Hepatocyte (in vitro differentiated cells): Measurements from ENCODE around the gene VPS4A. TPM values are rescaled to one million over a fixed set of nuclear protein-coding genes. Genes with fewer than 3 reads are reported as not detected.

ENCODE experiments used
- DNase-seq: peaks from one replicate; pipeline ENCODE4 v3.0.0-alpha.2; 2016; ENCODE audit warnings: low spot score
- H2AFZ ChIP-seq: fragments of 200-600 bp; sonication (generic); 2 replicates; pipeline ENCODE4 v1.6.0; 2016; ENCODE audit warnings: antibody characterized with exemption, mild to moderate bottlenecking
- H3K27ac ChIP-seq: fragments of 200-600 bp; sonication (generic); 2 replicates; pipeline ENCODE4 v1.5.1; 2016; ENCODE audit warnings: mild to moderate bottlenecking
- H3K27me3 ChIP-seq: fragments of 200-600 bp; sonication (generic); 2 replicates; pipeline ENCODE4 v1.6.1; 2016
- H3K36me3 ChIP-seq: fragments of 200-600 bp; sonication (generic); replicated peaks from 2 replicates; pipeline ENCODE4 v1.5.1; 2016; ENCODE audit warnings: low read depth; ENCODE audit not compliant: insufficient read depth
- H3K4me1 ChIP-seq: fragments of 200-600 bp; sonication (generic); 2 replicates; pipeline ENCODE4 v1.5.1; 2016; ENCODE audit warnings: mild to moderate bottlenecking, moderate library complexity; ENCODE audit not compliant: insufficient read depth
- H3K4me2 ChIP-seq: fragments of 200-600 bp; sonication (generic); 2 replicates; pipeline ENCODE4 v1.6.0; 2016
- H3K4me3 ChIP-seq: fragments of 200-600 bp; sonication (generic); 2 replicates; pipeline ENCODE4 v1.5.1; 2016; ENCODE audit warnings: mild to moderate bottlenecking
- H3K79me2 ChIP-seq: fragments of 200-600 bp; sonication (generic); 2 replicates; pipeline ENCODE4 v1.6.0; 2017; ENCODE audit warnings: mild to moderate bottlenecking
- H3K9me2 ChIP-seq: fragments of 200-600 bp; sonication (generic); replicated peaks from 2 replicates; pipeline ENCODE4 v1.6.0; 2017; ENCODE audit warnings: mild to moderate bottlenecking; ENCODE audit not compliant: insufficient read depth
- H3K9me3 ChIP-seq: fragments of 200-600 bp; sonication (generic); 2 replicates; pipeline ENCODE4 v1.5.1; 2016; ENCODE audit warnings: low read depth, mild to moderate bottlenecking
- H4K20me1 ChIP-seq: fragments of 200-600 bp; sonication (generic); 2 replicates; pipeline ENCODE4 v1.6.0; 2016; ENCODE audit warnings: mild to moderate bottlenecking; ENCODE audit not compliant: insufficient read depth, poor library complexity, severe bottlenecking
- CTCF ChIP-seq: fragments of 200-600 bp; sonication (generic); IDR thresholded peaks from 2 replicates; pipeline ENCODE4 v1.5.1; 2016; ENCODE audit warnings: antibody characterized with exemption, mild to moderate bottlenecking; ENCODE audit not compliant: poor library complexity
- EZH2 ChIP-seq: fragments of 200-600 bp; sonication (generic); IDR thresholded peaks from 2 replicates; pipeline ENCODE4 v1.6.1; 2016; ENCODE audit warnings: antibody characterized with exemption, mild to moderate bottlenecking, borderline replicate concordance
- EZH2phosphoT487 ChIP-seq: fragments of 200-600 bp; sonication (generic); IDR thresholded peaks from one replicate; pipeline ENCODE4 v1.6.1; 2018; ENCODE audit warnings: antibody characterized with exemption, mild to moderate bottlenecking, low read depth, moderate library complexity; ENCODE audit not compliant: unreplicated experiment, severe bottlenecking
- WGBS: methylation state at CpG from one replicate; pipeline ENCODE4 v1.1.6; 2016; ENCODE audit warnings: low lambda C conversion rate; ENCODE audit errors: missing lambda C conversion rate; 5-methylcytosine and 5-hydroxymethylcytosine counted together
- polyA plus RNA-seq: library from polyadenylated mRNA; unstranded; fragments of >200 nt; fragmentation: Nextera tagmentation; extraction: Ambion mirVana; gene quantifications from 2 replicates; pipeline ENCODE4 v1.2.1, GENCODE V29; 2016
- total RNA-seq: library from RNA; depleted of rRNA; stranded (reverse); fragments of >200 nt; gene quantifications from 2 replicates; pipeline ENCODE4 v1.2.3, GENCODE V29; 2014

Gene VPS4A
- total RNA-seq, result 19.0 and 19.9 TPM in 2 replicates
- polyA plus RNA-seq, result 36.9 and 43.8 TPM in 2 replicates

DNA sequence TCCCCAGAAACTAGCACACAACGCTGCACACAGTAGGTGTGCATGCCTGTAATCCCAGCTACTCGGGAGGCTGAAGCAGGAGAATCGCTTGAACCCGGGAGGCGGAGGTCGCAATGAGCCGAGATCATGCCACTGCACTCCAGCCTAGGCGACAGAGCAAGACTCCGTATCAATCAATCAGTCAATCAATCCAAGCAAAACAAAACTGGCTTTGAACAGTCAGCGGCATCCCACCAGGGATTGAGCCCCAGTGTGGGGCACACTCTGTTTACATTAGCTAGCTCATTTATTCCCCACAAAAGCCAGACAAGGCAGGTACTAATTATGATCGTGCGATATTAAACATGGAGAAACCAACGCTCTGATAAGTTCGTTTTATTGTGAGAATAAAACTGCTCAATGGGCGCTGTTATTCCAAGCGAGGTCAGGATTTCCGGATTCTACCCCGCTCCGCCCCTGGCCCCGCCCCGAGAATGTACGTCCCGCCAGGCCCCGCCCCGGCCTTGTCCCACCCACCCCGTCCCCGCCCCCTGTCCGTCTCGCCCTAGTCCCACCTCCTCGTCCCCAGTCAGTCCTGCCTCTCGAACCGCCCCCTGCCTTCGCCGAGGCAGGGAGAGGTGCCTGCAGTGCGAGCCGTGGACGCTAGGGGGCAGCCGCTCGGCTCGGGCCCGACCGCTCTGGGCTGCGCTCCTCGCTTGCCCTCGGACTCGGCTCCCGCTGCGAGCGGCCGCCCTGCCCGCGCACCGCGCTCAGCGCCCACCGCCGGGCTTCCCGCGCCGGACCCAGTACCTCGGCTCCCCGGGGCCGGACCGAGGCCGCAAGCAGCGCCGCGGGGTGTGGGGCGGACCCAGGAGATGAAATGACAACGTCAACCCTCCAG, at the start of gene VPS4A:
TSS of gene VPS4A (plus strand) at position 698 of the 880 bp plus-strand sequence. CDS start at position 860, 162 bp downstream.
- H3K4me2 ChIP-seq, result peak within 1 kb of the TSS; percentile 83
- H3K36me3 ChIP-seq, result no peaks in the 10 kb centered on the region
- H3K4me1 ChIP-seq, result peaks cover 8% of the 10 kb centered on the region
- H3K9me3 ChIP-seq, result no peaks in the 10 kb centered on the region
- H4K20me1 ChIP-seq, result peaks cover 14% of the 10 kb centered on the region
- TF ChIP-seq EZH2phosphoT487, result no peak
- no peak for TF ChIP-seq EZH2
- TF ChIP-seq CTCF, result peak; percentile 95
- no peaks in the 10 kb centered on the region for H3K9me2 ChIP-seq
- H3K27me3 ChIP-seq, result no peaks in the 10 kb centered on the region
- H3K4me3 ChIP-seq, result peak within 1 kb of the TSS; percentile 91
- WGBS, result 16% methylated on average over 46 of the region's 70 CpGs
- peak within 1 kb of the TSS; percentile 87 for H3K27ac ChIP-seq
- H2AFZ ChIP-seq, result peak within 1 kb of the TSS; percentile 80
- peaks cover 42% of the 10 kb centered on the region for H3K79me2 ChIP-seq
- peak; percentile 99 for DNase-seq

GRCh38 chr16:69266334-69267063, 44.7 kb upstream of the VPS4A start:
- H3K79me2 ChIP-seq, result peaks cover under 1% of the 10 kb centered on the region
- no peaks in the 10 kb centered on the region for H3K9me3 ChIP-seq
- no peak overlapping the region for H2AFZ ChIP-seq
- no peak overlapping the region for H3K4me3 ChIP-seq
- no peaks in the 10 kb centered on the region for H3K27me3 ChIP-seq
- WGBS, result 70% methylated on average over 4 of the region's 4 CpGs
- no peak overlapping the region for H3K4me2 ChIP-seq
- H3K27ac ChIP-seq, result no peak overlapping the region
- no peaks in the 10 kb centered on the region for H3K36me3 ChIP-seq
- H3K9me2 ChIP-seq, result no peaks in the 10 kb centered on the region
- DNase-seq, result no peak
- no peaks in the 10 kb centered on the region for H3K4me1 ChIP-seq
- no peaks in the 10 kb centered on the region for H4K20me1 ChIP-seq
- no peak for TF ChIP-seq EZH2
- no peak for TF ChIP-seq CTCF
- no peak for TF ChIP-seq EZH2phosphoT487

- Histone ChIP-seq H3K79me2 (no peaks in the 10 kb centered on the region), H3K4me2 (no peak overlapping the region), H3K9me2 (no peaks in the 10 kb centered on the region), H3K4me1 (no peaks in the 10 kb centered on the region), H3K27ac (no peak overlapping the region), H3K27me3 (no peaks in the 10 kb centered on the region), H3K9me3 (no peaks in the 10 kb centered on the region), H4K20me1 (no peaks in the 10 kb centered on the region), H3K4me3 (no peak overlapping the region), H2AFZ (no peak overlapping the region), H3K36me3 (no peaks in the 10 kb centered on the region)
- no peak for DNase-seq
- WGBS, result 88% methylated on average over 4 of the region's 4 CpGs
- TF ChIP-seq EZH2 (no peak), EZH2phosphoT487 (no peak), CTCF (no peak)
These were observed 43.5 kb upstream of the VPS4A start for GRCh38 chr16:69267633-69268032.
